ENCODE data around the gene PPARG.

GRCh38 chr3:12425850-12426579, 137.1 kb downstream of the PPARG start:
- TF ChIP-seq CTCF (optimal IDR thresholded peaks at IDR 0.05 in 1 of 3, IDR thresholded peaks at IDR 0.05 in 1 of 3, conservative IDR thresholded peaks at IDR 0.05 in 1 of 3; ENCODE audit: extremely low read depth in 1 of 3, insufficient read depth in 2 of 3, low read length in 3 of 3), result no peak
- TF ChIP-seq EZH2 (IDR thresholded peaks at IDR 0.05; ENCODE audit: low read length), result no peak
